Transverse colon (tissue), 4 donors: ENCODE results near the gene PTH2. TPM values are rescaled to one million over a fixed set of nuclear protein-coding genes. Genes with fewer than 3 reads are reported as not detected.

ENCODE experiments used
- DNase-seq: peaks from one replicate; pipeline ENCODE4 v3.0.0-alpha.2; 2019
- H3K27ac ChIP-seq, 4 donors: fragments of 200-600 bp; sonication (generic); 2 replicates each; pipeline ENCODE4 v1.5.1; 2016 to 2018; ENCODE audit warnings: inconsistent platforms in 4 of 4
- H3K27me3 ChIP-seq: fragments of 200-600 bp; sonication (generic); 2 replicates; pipeline ENCODE4 v1.5.1; 2017; ENCODE audit warnings: inconsistent platforms
- H3K36me3 ChIP-seq, 4 donors: fragments of 200-600 bp; sonication (generic); 2 replicates each; pipeline ENCODE4 v1.5.1; 2017 to 2019; ENCODE audit warnings: inconsistent platforms in 4 of 4
- H3K4me1 ChIP-seq, 4 donors: fragments of 200-600 bp; sonication (generic); 2 replicates each; pipeline ENCODE4 v1.5.1; 2017 to 2020; ENCODE audit warnings: inconsistent platforms in 4 of 4
- H3K4me3 ChIP-seq, 4 donors: fragments of 200-600 bp; sonication (generic); 1 replicate in 1 of 4; 2 replicates in 3 of 4; pipeline versions ENCODE4 v1.5.1 to v1.6.1; 2017 to 2019; ENCODE audit warnings: inconsistent platforms in 4 of 4
- H3K9me3 ChIP-seq, 2 donors: fragments of 200-600 bp; sonication (generic); 2 replicates each; pipeline ENCODE4 v1.5.1; 2017 to 2019; ENCODE audit warnings: inconsistent platforms in 2 of 2
- CTCF ChIP-seq, 5 experiments: fragments of 200-600 bp in 3 of 5; fragments of 450-650 bp in 2 of 5; sonication (generic) in 3 of 5; IDR thresholded peaks; 1 replicate in 2 of 5; 2 replicates in 3 of 5; pipeline ENCODE4 v1.5.1; 2016 to 2017; ENCODE audit warnings: antibody characterized with exemption in 5 of 5, inconsistent platforms in 3 of 5, mild to moderate bottlenecking in 2 of 5, moderate library complexity in 1 of 5
- EP300 ChIP-seq: sonication (generic); formaldehyde crosslinking; IDR thresholded peaks from one replicate; pipeline ENCODE4 v1.6.1; 2017; ENCODE audit warnings: antibody characterized with exemption, low read depth
- POLR2A ChIP-seq: fragments of 450-650 bp; IDR thresholded peaks from one replicate; pipeline ENCODE4 v1.6.1; 2016; ENCODE audit warnings: antibody characterized with exemption, mild to moderate bottlenecking, moderate library complexity
- POLR2AphosphoS5 ChIP-seq, 3 donors: sonication (generic); formaldehyde crosslinking; IDR thresholded peaks; one replicate each; pipeline ENCODE4 v1.6.1; 2016; ENCODE audit warnings: antibody characterized with exemption in 3 of 3
- WGBS, 2 donors: methylation state at CpG; one replicate each; pipeline ENCODE4 v1.1.5; 2018; ENCODE audit warnings: low coverage in 1 of 2; 5-methylcytosine and 5-hydroxymethylcytosine counted together
- in situ Hi-C, 4 donors: fragments of 200-750 bp; cut with MboI; loops; one replicate each; pipeline versions ENCODE4 v1.15.0 to v1.15.1; 2017; ENCODE audit warnings: low sequenced_read_pairs in 3 of 4, low pct_ligation_motif_present in 1 of 4, low pct_unique_long_range_greater_than_20kb in 1 of 4
- intact Hi-C: fragments of 100-400 bp; cut with DNase I; formaldehyde crosslinking; loops from one replicate; pipeline ENCODE4 v1.15.1; 2023; ENCODE audit warnings: low total_unique reads
- total RNA-seq, 4 donors: library from RNA; depleted of rRNA; stranded (reverse); fragments of >200 nt; gene quantifications; one replicate each; pipeline ENCODE4 v1.1.0, GENCODE V29; 2016

Gene PTH2
- total RNA-seq, 4 donors from 2014 or later = not detected

GRCh38 chr19:49468746-49469447, 45.7 kb upstream of the PTH2 start:
- H3K9me3 ChIP-seq = no peaks in the 10 kb centered on the region
- 49% methylated on average over 15 of the region's 15 CpGs; no CpG with 5 or more reads in 1 of the 2 donors for WGBS, 2 donors
- no peak overlapping the region for H3K4me3 ChIP-seq
- H3K36me3 ChIP-seq = peaks cover 0 to 14% (median 0%) of the 10 kb centered on the region in 4 donors
- H3K4me1 ChIP-seq = peaks cover 8 to 30% (median 10%) of the 10 kb centered on the region in 4 donors
- no peak for TF ChIP-seq EP300
- TF ChIP-seq CTCF (IDR thresholded peaks at IDR 0.05) = no peak
- TF ChIP-seq POLR2AphosphoS5 (IDR thresholded peaks at IDR 0.05) = peak in 1 of 3 donors; percentile 8
- no peak for TF ChIP-seq POLR2A
- in situ Hi-C loops = no loop called here
- intact Hi-C loops = no loop called here
- no peaks in the 10 kb centered on the region for H3K27me3 ChIP-seq
- DNase-seq = peak; percentile 77
- H3K27ac ChIP-seq = peak overlapping the region; percentile 32 to 69 (median 60)

GRCh38 chr19:49468199-49468598, 45.0 kb upstream of the PTH2 start:
- H3K27me3 ChIP-seq = no peaks in the 10 kb centered on the region
- intact Hi-C loops = no loop called here
- TF ChIP-seq CTCF (IDR thresholded peaks at IDR 0.05) (no peak), POLR2A (no peak), EP300 (no peak)
- H3K4me3 ChIP-seq = no peak overlapping the region
- 85% methylated on average over 19 of the region's 19 CpGs; no CpG with 5 or more reads in 1 of the 2 donors for WGBS, 2 donors
- H3K4me1 ChIP-seq = peaks cover 3 to 25% (median 6%) of the 10 kb centered on the region in 4 donors
- no peak for DNase-seq
- no peaks in the 10 kb centered on the region for H3K9me3 ChIP-seq
- in situ Hi-C loops = no loop called here
- H3K27ac ChIP-seq = peak overlapping the region; percentile 32 to 66 (median 57)
- H3K36me3 ChIP-seq = peaks cover 0 to 14% (median 0%) of the 10 kb centered on the region in 4 donors

- no peak for DNase-seq
- in situ Hi-C loops = no loop called here
- H3K27me3 ChIP-seq = no peaks in the 10 kb centered on the region
- no peaks in the 10 kb centered on the region for H3K9me3 ChIP-seq
- no peak overlapping the region for H3K4me3 ChIP-seq
- intact Hi-C loops = no loop called here
- H3K36me3 ChIP-seq = peaks cover 0 to 14% (median under 1%) of the 10 kb centered on the region in 4 donors
- 100% methylated on average over 3 of the region's 3 CpGs; no CpG with 5 or more reads in 1 of the 2 donors for WGBS, 2 donors
- H3K27ac ChIP-seq = no peak overlapping the region
- TF ChIP-seq POLR2A (no peak), CTCF (IDR thresholded peaks at IDR 0.05) (no peak), EP300 (no peak), POLR2AphosphoS5 (IDR thresholded peaks at IDR 0.05) (no peak)
- peaks cover 3 to 21% (median 6%) of the 10 kb centered on the region in 4 donors for H3K4me1 ChIP-seq
Observed at GRCh38 chr19:49465371-49465770, 42.1 kb upstream of the PTH2 start.

- WGBS, 2 donors = 92% methylated on average over 38 of the region's 39 CpGs; no CpG with 5 or more reads in 1 of the 2 donors
- Histone ChIP-seq H3K4me1 (peaks cover 0 to 10% (median 6%) of the 10 kb centered on the region in 4 donors), H3K27ac (no peak overlapping the region), H3K9me3 (no peaks in the 10 kb centered on the region), H3K4me3 (no peak overlapping the region), H3K36me3 (peaks cover 0 to 14% (median 2%) of the 10 kb centered on the region in 4 donors), H3K27me3 (no peaks in the 10 kb centered on the region)
- intact Hi-C loops (no loop called here), in situ Hi-C loops (no loop called here)
- no peak for DNase-seq
- no peak for TF ChIP-seq POLR2A
- no peak for TF ChIP-seq POLR2AphosphoS5 (IDR thresholded peaks at IDR 0.05)
- TF ChIP-seq EP300 = no peak
- TF ChIP-seq CTCF (IDR thresholded peaks at IDR 0.05) = no peak
Observed at GRCh38 chr19:49463960-49464740, 40.9 kb upstream of the PTH2 start.
